Neural progenitor cell (in vitro differentiated cells): Measurements from ENCODE around the gene TMEM178B. TPM values are rescaled to one million over a fixed set of nuclear protein-coding genes. Genes with fewer than 3 reads are reported as not detected.

Experiments
- DNase-seq: peaks from one replicate; pipeline ENCODE4 v3.0.0-alpha.2; 2016; ENCODE audit warnings: low spot score
- H2AFZ ChIP-seq: fragments of 200-600 bp; sonication (generic); replicated peaks from 2 replicates; pipeline ENCODE4 v1.6.1; 2016; ENCODE audit warnings: antibody characterized with exemption
- H3F3A ChIP-seq: fragments of 200-600 bp; sonication (generic); 2 replicates; pipeline ENCODE4 v1.6.1; 2016; ENCODE audit warnings: antibody characterized with exemption, low read depth
- H3K27ac ChIP-seq: fragments of 200-600 bp; sonication (generic); 2 replicates; pipeline ENCODE4 v1.5.1; 2016; ENCODE audit warnings: mild to moderate bottlenecking
- H3K27me3 ChIP-seq: fragments of 200-600 bp; sonication (generic); 2 replicates; pipeline ENCODE4 v1.6.1; 2016; ENCODE audit warnings: mild to moderate bottlenecking, moderate library complexity
- H3K36me3 ChIP-seq: fragments of 200-600 bp; sonication (generic); 2 replicates; pipeline ENCODE4 v1.5.1; 2016
- H3K4me1 ChIP-seq: fragments of 200-600 bp; sonication (generic); 2 replicates; pipeline ENCODE4 v1.6.1; 2016; ENCODE audit warnings: mixed run types
- H3K4me2 ChIP-seq: fragments of 200-600 bp; sonication (generic); 2 replicates; pipeline ENCODE4 v1.6.1; 2016
- H3K4me3 ChIP-seq: fragments of 200-600 bp; sonication (generic); 2 replicates; pipeline ENCODE4 v1.5.1; 2016
- H3K79me2 ChIP-seq: fragments of 200-600 bp; sonication (generic); 2 replicates; pipeline ENCODE4 v1.6.1; 2016; ENCODE audit warnings: low read depth
- H3K9ac ChIP-seq: fragments of 200-600 bp; sonication (generic); 2 replicates; pipeline ENCODE4 v1.6.1; 2016
- H3K9me3 ChIP-seq: fragments of 200-600 bp; sonication (generic); 2 replicates; pipeline ENCODE4 v1.5.1; 2016; ENCODE audit warnings: low read depth
- H4K20me1 ChIP-seq: fragments of 200-600 bp; sonication (generic); 2 replicates; pipeline ENCODE4 v1.6.1; 2016; ENCODE audit warnings: low read depth
- H3K27ac Mint-ChIP-seq: 3 replicates; pipeline ENCODE4 v1.8.0; 2021; ENCODE audit warnings: mixed read lengths
- H3K27me3 Mint-ChIP-seq: 2 replicates; pipeline ENCODE4 v1.8.0; 2022; ENCODE audit warnings: low read depth, mild to moderate bottlenecking, inconsistent platforms, moderate library complexity, mixed read lengths; ENCODE audit not compliant: insufficient read depth
- H3K36me3 Mint-ChIP-seq: 3 replicates; pipeline ENCODE4 v1.8.0; 2021; ENCODE audit warnings: mixed read lengths
- H3K4me1 Mint-ChIP-seq: 3 replicates; pipeline ENCODE4 v1.8.0; 2021; ENCODE audit warnings: mixed read lengths
- H3K4me3 Mint-ChIP-seq: 3 replicates; pipeline ENCODE4 v1.8.0; 2021; ENCODE audit warnings: mild to moderate bottlenecking, moderate library complexity, mixed read lengths
- H3K9me3 Mint-ChIP-seq: 3 replicates; pipeline ENCODE4 v1.8.0; 2020; ENCODE audit warnings: mixed read lengths
- CTCF ChIP-seq: fragments of 200-600 bp; sonication (generic); IDR thresholded peaks from 2 replicates; pipeline ENCODE4 v1.5.1; 2017; ENCODE audit warnings: antibody characterized with exemption, mild to moderate bottlenecking
- EZH2 ChIP-seq: fragments of 200-600 bp; sonication (generic); IDR thresholded peaks from 2 replicates; pipeline ENCODE4 v1.6.1; 2017; ENCODE audit warnings: antibody characterized with exemption, mild to moderate bottlenecking, moderate library complexity
- EZH2phosphoT487 ChIP-seq: fragments of 200-600 bp; sonication (generic); IDR thresholded peaks from 2 replicates; pipeline ENCODE4 v1.6.1; 2017; ENCODE audit warnings: antibody characterized with exemption
- total RNA-seq: library from RNA; depleted of rRNA; stranded (reverse); fragments of >200 nt; gene quantifications from 2 replicates; pipeline ENCODE4 v1.2.3, GENCODE V29; 2015; ENCODE audit warnings: low replicate concordance

Gene TMEM178B
- total RNA-seq, 1 donor from 2014 or later, result 2.9 TPM

GRCh38 chr7:141225916-141226618 is 152.2 kb downstream of the TMEM178B start:
- H3K79me2 ChIP-seq, result no peaks in the 10 kb centered on the region
- TF ChIP-seq EZH2phosphoT487, result no peak
- TF ChIP-seq CTCF, result no peak
- no peak for TF ChIP-seq EZH2
- Mint-ChIP-seq H3K4me1 (no peaks in the 10 kb centered on the region), H3K27ac (no peak overlapping the region), H3K4me3 (no peak overlapping the region), H3K9me3 (no peaks in the 10 kb centered on the region), H3K27me3 (no peaks in the 10 kb centered on the region), H3K36me3 (no peaks in the 10 kb centered on the region)
- no peak overlapping the region for H3K9ac ChIP-seq
- no peaks in the 10 kb centered on the region for H3K27me3 ChIP-seq
- no peaks in the 10 kb centered on the region for H3F3A ChIP-seq
- no peak overlapping the region for H2AFZ ChIP-seq
- H3K36me3 ChIP-seq, result no peaks in the 10 kb centered on the region
- H3K4me3 ChIP-seq, result no peak overlapping the region
- H3K27ac ChIP-seq, result no peak overlapping the region
- H3K4me1 ChIP-seq, result no peaks in the 10 kb centered on the region
- no peak for DNase-seq
- H3K9me3 ChIP-seq, result no peaks in the 10 kb centered on the region
- peaks cover 4% of the 10 kb centered on the region for H4K20me1 ChIP-seq
- no peak overlapping the region for H3K4me2 ChIP-seq

- Histone ChIP-seq H3K27me3 (no peaks in the 10 kb centered on the region), H3K4me1 (no peaks in the 10 kb centered on the region), H3K36me3 (no peaks in the 10 kb centered on the region), H3K79me2 (no peaks in the 10 kb centered on the region), H2AFZ (no peak overlapping the region), H3K9ac (no peak overlapping the region), H3F3A (no peaks in the 10 kb centered on the region), H3K4me3 (no peak overlapping the region), H3K4me2 (no peak overlapping the region), H3K27ac (no peak overlapping the region), H3K9me3 (no peaks in the 10 kb centered on the region), H4K20me1 (no peaks in the 10 kb centered on the region)
- TF ChIP-seq CTCF (no peak), EZH2phosphoT487 (no peak), EZH2 (no peak)
- Mint-ChIP-seq H3K4me3 (no peak overlapping the region), H3K4me1 (no peaks in the 10 kb centered on the region), H3K9me3 (no peaks in the 10 kb centered on the region), H3K36me3 (no peaks in the 10 kb centered on the region), H3K27me3 (no peaks in the 10 kb centered on the region), H3K27ac (no peak overlapping the region)
- no peak for DNase-seq
These were observed 153.6 kb downstream of the TMEM178B start for GRCh38 chr7:141227454-141227853.

- Mint-ChIP-seq H3K27ac (no peak overlapping the region), H3K4me3 (no peak overlapping the region)
These were observed 154.6 kb downstream of the TMEM178B start for GRCh38 chr7:141228482-141228881.

More at GRCh38 chr7:141228482-141228881, 154.6 kb downstream of the TMEM178B start:
- no peak overlapping the region for H2AFZ ChIP-seq
- peaks cover 2% of the 10 kb centered on the region for H3K4me1 Mint-ChIP-seq
- DNase-seq, result no peak
- no peaks in the 10 kb centered on the region for H3K36me3 Mint-ChIP-seq
- no peaks in the 10 kb centered on the region for H3K79me2 ChIP-seq
- no peaks in the 10 kb centered on the region for H3K36me3 ChIP-seq
- no peaks in the 10 kb centered on the region for H3K9me3 ChIP-seq
- H3K9me3 Mint-ChIP-seq, result no peaks in the 10 kb centered on the region
- no peaks in the 10 kb centered on the region for H3K4me1 ChIP-seq
- no peaks in the 10 kb centered on the region for H3K27me3 ChIP-seq
- no peaks in the 10 kb centered on the region for H3F3A ChIP-seq
- H3K4me3 ChIP-seq, result no peak overlapping the region
- TF ChIP-seq CTCF (no peak), EZH2phosphoT487 (no peak), EZH2 (no peak)
- no peak overlapping the region for H3K27ac ChIP-seq
- no peaks in the 10 kb centered on the region for H4K20me1 ChIP-seq
- H3K9ac ChIP-seq, result no peak overlapping the region
- H3K27me3 Mint-ChIP-seq, result no peaks in the 10 kb centered on the region
- no peak overlapping the region for H3K4me2 ChIP-seq
